Transverse colon (tissue), 4 donors: ENCODE results near the gene CCDC188. TPM values are rescaled to one million over a fixed set of nuclear protein-coding genes. Genes with fewer than 3 reads are reported as not detected.

Source experiments
- DNase-seq: peaks from one replicate; pipeline ENCODE4 v3.0.0-alpha.2; 2019
- H3K27ac ChIP-seq, 4 donors: fragments of 200-600 bp; sonication (generic); 2 replicates each; pipeline ENCODE4 v1.5.1; 2016 to 2018; ENCODE audit warnings: inconsistent platforms in 4 of 4
- H3K27me3 ChIP-seq: fragments of 200-600 bp; sonication (generic); 2 replicates; pipeline ENCODE4 v1.5.1; 2017; ENCODE audit warnings: inconsistent platforms
- H3K36me3 ChIP-seq, 4 donors: fragments of 200-600 bp; sonication (generic); 2 replicates each; pipeline ENCODE4 v1.5.1; 2017 to 2019; ENCODE audit warnings: inconsistent platforms in 4 of 4
- H3K4me1 ChIP-seq, 4 donors: fragments of 200-600 bp; sonication (generic); 2 replicates each; pipeline ENCODE4 v1.5.1; 2017 to 2020; ENCODE audit warnings: inconsistent platforms in 4 of 4
- H3K4me3 ChIP-seq, 4 donors: fragments of 200-600 bp; sonication (generic); 1 replicate in 1 of 4; 2 replicates in 3 of 4; pipeline versions ENCODE4 v1.5.1 to v1.6.1; 2017 to 2019; ENCODE audit warnings: inconsistent platforms in 4 of 4
- H3K9me3 ChIP-seq, 2 donors: fragments of 200-600 bp; sonication (generic); 2 replicates each; pipeline ENCODE4 v1.5.1; 2017 to 2019; ENCODE audit warnings: inconsistent platforms in 2 of 2
- EP300 ChIP-seq: sonication (generic); formaldehyde crosslinking; IDR thresholded peaks from one replicate; pipeline ENCODE4 v1.6.1; 2017; ENCODE audit warnings: antibody characterized with exemption, low read depth
- POLR2A ChIP-seq: fragments of 450-650 bp; IDR thresholded peaks from one replicate; pipeline ENCODE4 v1.6.1; 2016; ENCODE audit warnings: antibody characterized with exemption, mild to moderate bottlenecking, moderate library complexity
- POLR2AphosphoS5 ChIP-seq, 3 donors: sonication (generic); formaldehyde crosslinking; IDR thresholded peaks; one replicate each; pipeline ENCODE4 v1.6.1; 2016; ENCODE audit warnings: antibody characterized with exemption in 3 of 3
- WGBS, 2 donors: methylation state at CpG; one replicate each; pipeline ENCODE4 v1.1.5; 2018; ENCODE audit warnings: low coverage in 1 of 2; 5-methylcytosine and 5-hydroxymethylcytosine counted together
- in situ Hi-C, 4 donors: fragments of 200-750 bp; cut with MboI; loops; one replicate each; pipeline versions ENCODE4 v1.15.0 to v1.15.1; 2017; ENCODE audit warnings: low sequenced_read_pairs in 3 of 4, low pct_ligation_motif_present in 1 of 4, low pct_unique_long_range_greater_than_20kb in 1 of 4
- intact Hi-C: fragments of 100-400 bp; cut with DNase I; formaldehyde crosslinking; loops from one replicate; pipeline ENCODE4 v1.15.1; 2023; ENCODE audit warnings: low total_unique reads
- total RNA-seq, 4 donors: library from RNA; depleted of rRNA; stranded (reverse); fragments of >200 nt; gene quantifications; one replicate each; pipeline ENCODE4 v1.1.0, GENCODE V29; 2016
- TF ChIP-seq, protein P1 (sequence below), 5 experiments: fragments of 200-600 bp in 3 of 5; fragments of 450-650 bp in 2 of 5; sonication (generic) in 3 of 5; IDR thresholded peaks; 1 replicate in 2 of 5; 2 replicates in 3 of 5; pipeline ENCODE4 v1.5.1; 2016 to 2017; ENCODE audit warnings: antibody characterized with exemption in 5 of 5, inconsistent platforms in 3 of 5, mild to moderate bottlenecking in 2 of 5, moderate library complexity in 1 of 5

Gene CCDC188
- total RNA-seq, 4 donors from 2014 or later, result 0.41 TPM; not detected in 3

DNA sequence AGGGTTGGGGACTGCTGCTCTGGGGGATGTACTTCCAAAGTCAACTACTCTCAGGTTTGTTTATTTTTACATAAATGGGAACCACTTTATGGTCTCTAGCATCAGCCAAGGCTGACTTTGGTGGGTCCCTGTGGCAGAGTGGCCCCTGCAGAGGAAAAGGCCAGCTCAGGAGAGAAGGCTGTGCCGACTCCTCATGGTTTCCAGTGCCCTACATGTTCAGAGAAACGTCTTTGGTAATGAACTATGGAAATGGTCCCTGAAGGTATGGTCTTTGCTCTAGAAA is 22.3 kb downstream of the CCDC188 start:
- H3K27ac ChIP-seq, result no peak overlapping the region
- no peak overlapping the region for H3K4me3 ChIP-seq
- no peak for TF ChIP-seq POLR2A
- TF ChIP-seq EP300, result no peak
- TF ChIP-seq, protein P1, sequence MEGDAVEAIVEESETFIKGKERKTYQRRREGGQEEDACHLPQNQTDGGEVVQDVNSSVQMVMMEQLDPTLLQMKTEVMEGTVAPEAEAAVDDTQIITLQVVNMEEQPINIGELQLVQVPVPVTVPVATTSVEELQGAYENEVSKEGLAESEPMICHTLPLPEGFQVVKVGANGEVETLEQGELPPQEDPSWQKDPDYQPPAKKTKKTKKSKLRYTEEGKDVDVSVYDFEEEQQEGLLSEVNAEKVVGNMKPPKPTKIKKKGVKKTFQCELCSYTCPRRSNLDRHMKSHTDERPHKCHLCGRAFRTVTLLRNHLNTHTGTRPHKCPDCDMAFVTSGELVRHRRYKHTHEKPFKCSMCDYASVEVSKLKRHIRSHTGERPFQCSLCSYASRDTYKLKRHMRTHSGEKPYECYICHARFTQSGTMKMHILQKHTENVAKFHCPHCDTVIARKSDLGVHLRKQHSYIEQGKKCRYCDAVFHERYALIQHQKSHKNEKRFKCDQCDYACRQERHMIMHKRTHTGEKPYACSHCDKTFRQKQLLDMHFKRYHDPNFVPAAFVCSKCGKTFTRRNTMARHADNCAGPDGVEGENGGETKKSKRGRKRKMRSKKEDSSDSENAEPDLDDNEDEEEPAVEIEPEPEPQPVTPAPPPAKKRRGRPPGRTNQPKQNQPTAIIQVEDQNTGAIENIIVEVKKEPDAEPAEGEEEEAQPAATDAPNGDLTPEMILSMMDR (IDR thresholded peaks at IDR 0.05), result no peak
- no peak for TF ChIP-seq POLR2AphosphoS5 (IDR thresholded peaks at IDR 0.05)
- intact Hi-C loops (loop anchor here (10.0 kb wide), 1 partner anchor 154 kb away; no protein-coding TSS in a partner anchor), in situ Hi-C loops (no loop called here)
- H3K4me1 ChIP-seq, result peaks cover 9 to 19% (median 13%) of the 10 kb centered on the region in 4 donors
- H3K27me3 ChIP-seq, result no peaks in the 10 kb centered on the region
- H3K9me3 ChIP-seq, result no peaks in the 10 kb centered on the region
- peaks cover 0 to 9% (median 2%) of the 10 kb centered on the region in 4 donors for H3K36me3 ChIP-seq
- WGBS, 2 donors, result 58% methylated on average over 2 of the region's 2 CpGs; no CpG with 5 or more reads in 1 of the 2 donors
- DNase-seq, result no peak

- in situ Hi-C loops, result no loop called here
- H3K9me3 ChIP-seq, result no peaks in the 10 kb centered on the region
- H3K27me3 ChIP-seq, result no peaks in the 10 kb centered on the region
- 81% methylated on average over 17 of the region's 17 CpGs; no CpG with 5 or more reads in 1 of the 2 donors for WGBS, 2 donors
- no peak overlapping the region for H3K27ac ChIP-seq
- TF ChIP-seq POLR2AphosphoS5 (IDR thresholded peaks at IDR 0.05) (no peak), EP300 (no peak), POLR2A (no peak)
- TF ChIP-seq, protein P1 (IDR thresholded peaks at IDR 0.05), result no peak
- intact Hi-C loops, result loop anchor here (10.0 kb wide), 1 partner anchor 153 kb away; no protein-coding TSS in a partner anchor
- H3K4me1 ChIP-seq, result peaks cover 7 to 15% (median 9%) of the 10 kb centered on the region in 4 donors
- DNase-seq, result no peak
- no peak overlapping the region for H3K4me3 ChIP-seq
- peaks cover 0 to 11% (median 2%) of the 10 kb centered on the region in 4 donors for H3K36me3 ChIP-seq
These were observed 22.8 kb downstream of the CCDC188 start for GRCh38 chr22:20127869-20128618.

- intact Hi-C loops, result loop anchor here (10.0 kb wide), 1 partner anchor 153 kb away; no protein-coding TSS in a partner anchor
- TF ChIP-seq POLR2AphosphoS5 (IDR thresholded peaks at IDR 0.05) (no peak), POLR2A (no peak), EP300 (no peak)
- TF ChIP-seq, protein P1 (IDR thresholded peaks at IDR 0.05), result no peak
- Histone ChIP-seq H3K4me1 (peaks cover under 1 to 9% (median 2%) of the 10 kb centered on the region in 4 donors), H3K4me3 (no peak overlapping the region), H3K27ac (no peak overlapping the region), H3K27me3 (no peaks in the 10 kb centered on the region), H3K9me3 (no peaks in the 10 kb centered on the region), H3K36me3 (peaks cover 0 to 11% (median 2%) of the 10 kb centered on the region in 4 donors)
- in situ Hi-C loops, result no loop called here
- DNase-seq, result no peak
- 93% methylated on average over 15 of the region's 15 CpGs; no CpG with 5 or more reads in 1 of the 2 donors for WGBS, 2 donors
These were observed 23.5 kb downstream of the CCDC188 start for GRCh38 chr22:20127318-20127868.

GRCh38 chr22:20126284-20127029 is 24.4 kb downstream of the CCDC188 start:
- in situ Hi-C loops, result no loop called here
- TF ChIP-seq POLR2A (no peak), EP300 (no peak), POLR2AphosphoS5 (IDR thresholded peaks at IDR 0.05) (no peak)
- TF ChIP-seq, protein P1 (IDR thresholded peaks at IDR 0.05), result no peak
- DNase-seq, result no peak
- H3K4me3 ChIP-seq, result no peak overlapping the region
- H3K27ac ChIP-seq, result no peak overlapping the region
- peaks cover 0 to 7% (median 0%) of the 10 kb centered on the region in 4 donors for H3K4me1 ChIP-seq
- H3K9me3 ChIP-seq, result no peaks in the 10 kb centered on the region
- H3K36me3 ChIP-seq, result peaks cover 0 to 11% (median 2%) of the 10 kb centered on the region in 4 donors
- H3K27me3 ChIP-seq, result no peaks in the 10 kb centered on the region
- intact Hi-C loops, result loop anchor here (10.0 kb wide), 1 partner anchor 152 kb away; no protein-coding TSS in a partner anchor
- 82 to 94% methylated on average over 6 to 19 of the region's 19 CpGs for WGBS, 2 donors
